NCI-H82 treated with DMSO at 0.1 percent for 48 hours (cell line): ENCODE data around the gene AHDC1.
"Not testable (repeated sequence)": the region's sequence is repeated elsewhere in the genome, so short reads cannot be mapped to it uniquely, and the experiment has no call there.

Source experiments
- DNase-seq: peaks from one replicate; lab custom pipeline; 2025; ENCODE audit not compliant: unreplicated experiment; lab: John Stamatoyannopoulos, UW

Gene AHDC1, protein sequence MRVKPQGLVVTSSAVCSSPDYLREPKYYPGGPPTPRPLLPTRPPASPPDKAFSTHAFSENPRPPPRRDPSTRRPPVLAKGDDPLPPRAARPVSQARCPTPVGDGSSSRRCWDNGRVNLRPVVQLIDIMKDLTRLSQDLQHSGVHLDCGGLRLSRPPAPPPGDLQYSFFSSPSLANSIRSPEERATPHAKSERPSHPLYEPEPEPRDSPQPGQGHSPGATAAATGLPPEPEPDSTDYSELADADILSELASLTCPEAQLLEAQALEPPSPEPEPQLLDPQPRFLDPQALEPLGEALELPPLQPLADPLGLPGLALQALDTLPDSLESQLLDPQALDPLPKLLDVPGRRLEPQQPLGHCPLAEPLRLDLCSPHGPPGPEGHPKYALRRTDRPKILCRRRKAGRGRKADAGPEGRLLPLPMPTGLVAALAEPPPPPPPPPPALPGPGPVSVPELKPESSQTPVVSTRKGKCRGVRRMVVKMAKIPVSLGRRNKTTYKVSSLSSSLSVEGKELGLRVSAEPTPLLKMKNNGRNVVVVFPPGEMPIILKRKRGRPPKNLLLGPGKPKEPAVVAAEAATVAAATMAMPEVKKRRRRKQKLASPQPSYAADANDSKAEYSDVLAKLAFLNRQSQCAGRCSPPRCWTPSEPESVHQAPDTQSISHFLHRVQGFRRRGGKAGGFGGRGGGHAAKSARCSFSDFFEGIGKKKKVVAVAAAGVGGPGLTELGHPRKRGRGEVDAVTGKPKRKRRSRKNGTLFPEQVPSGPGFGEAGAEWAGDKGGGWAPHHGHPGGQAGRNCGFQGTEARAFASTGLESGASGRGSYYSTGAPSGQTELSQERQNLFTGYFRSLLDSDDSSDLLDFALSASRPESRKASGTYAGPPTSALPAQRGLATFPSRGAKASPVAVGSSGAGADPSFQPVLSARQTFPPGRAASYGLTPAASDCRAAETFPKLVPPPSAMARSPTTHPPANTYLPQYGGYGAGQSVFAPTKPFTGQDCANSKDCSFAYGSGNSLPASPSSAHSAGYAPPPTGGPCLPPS (N-terminal part only)

DNA sequence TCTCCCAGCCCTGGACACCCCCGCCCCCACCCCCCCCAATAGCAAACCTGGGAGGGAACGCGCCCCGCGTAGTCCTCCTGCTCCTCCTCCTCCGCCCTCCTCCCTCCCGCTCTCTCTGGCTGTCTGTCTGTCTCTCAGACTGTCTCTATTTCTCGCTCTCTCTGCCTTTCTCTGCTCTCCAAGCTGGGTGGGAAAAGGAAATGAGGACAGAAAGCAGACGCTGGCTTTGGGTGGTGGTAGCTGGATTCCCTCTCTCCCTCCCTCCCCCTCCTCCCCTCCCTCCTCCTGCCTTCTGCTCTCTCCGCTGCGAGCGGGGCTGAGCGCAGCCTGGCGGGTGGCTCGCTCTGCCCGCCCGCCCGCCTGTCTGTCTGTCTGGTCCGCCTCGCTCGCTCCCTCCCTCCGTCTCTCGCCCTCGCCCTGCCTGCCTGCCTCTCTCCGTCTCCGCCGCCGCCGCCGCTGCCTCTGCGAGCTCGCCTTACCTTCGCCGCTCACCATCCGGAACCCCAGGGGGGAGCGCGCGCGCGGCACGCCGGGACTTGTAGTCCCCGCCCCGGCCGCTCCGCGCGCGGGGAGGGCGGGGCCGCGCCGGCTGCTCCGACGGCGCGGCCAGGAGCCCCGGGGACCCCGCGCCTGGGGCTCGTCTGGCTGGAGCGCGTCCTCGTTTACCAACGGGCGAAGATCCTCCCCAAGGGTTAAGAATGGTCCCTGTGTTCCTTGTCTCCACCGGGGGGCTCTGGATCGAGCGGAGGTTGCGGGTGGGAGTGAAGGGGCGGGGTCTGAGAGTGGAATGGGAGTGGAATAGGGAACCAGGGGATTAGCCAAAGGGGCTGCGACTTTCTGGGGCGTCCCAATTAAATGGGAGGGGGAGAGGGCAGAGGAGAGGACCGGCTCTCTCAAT lies at the start of gene AHDC1:
AHDC1 (minus strand) TSS at position 464 of the 898 bp plus-strand sequence. CDS start 52,029 bp downstream, outside the sequence.
- DNase-seq, result peak; percentile 67

- no peak for DNase-seq
These were observed 48.3 kb upstream of the AHDC1 start for GRCh38 chr1:27652111-27652864.

DNA sequence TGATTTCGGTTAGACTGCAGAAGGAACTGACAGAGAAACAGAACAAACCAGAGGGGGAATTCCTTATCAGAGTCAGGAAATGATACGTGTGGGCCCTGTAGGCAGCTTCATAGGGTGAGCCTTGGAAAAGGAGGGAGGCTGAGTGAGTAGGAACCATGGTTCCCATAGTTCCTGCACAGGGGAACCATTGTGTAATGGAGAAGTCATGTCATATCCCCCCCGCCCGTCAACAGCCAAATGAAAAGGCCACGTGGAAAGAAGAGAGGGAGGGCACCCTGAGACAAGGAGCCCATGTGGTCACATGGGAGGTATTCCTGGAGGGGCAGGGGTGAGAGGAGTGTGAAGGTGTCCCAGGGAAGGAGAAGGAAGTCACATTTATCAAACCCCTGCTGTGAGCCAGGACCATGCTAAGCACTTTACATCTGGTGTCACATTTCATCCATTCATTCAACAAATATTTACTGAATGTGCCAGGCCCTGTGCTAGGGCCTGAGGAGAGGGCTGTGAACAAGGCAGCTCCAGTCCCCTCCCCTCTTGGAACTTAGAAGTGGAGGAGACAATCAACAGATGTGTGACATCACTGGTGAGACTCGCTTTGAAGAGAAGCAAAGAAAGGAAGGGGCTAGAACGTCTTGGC lies 46.7 kb upstream of the AHDC1 start:
- DNase-seq, result no peak

DNA sequence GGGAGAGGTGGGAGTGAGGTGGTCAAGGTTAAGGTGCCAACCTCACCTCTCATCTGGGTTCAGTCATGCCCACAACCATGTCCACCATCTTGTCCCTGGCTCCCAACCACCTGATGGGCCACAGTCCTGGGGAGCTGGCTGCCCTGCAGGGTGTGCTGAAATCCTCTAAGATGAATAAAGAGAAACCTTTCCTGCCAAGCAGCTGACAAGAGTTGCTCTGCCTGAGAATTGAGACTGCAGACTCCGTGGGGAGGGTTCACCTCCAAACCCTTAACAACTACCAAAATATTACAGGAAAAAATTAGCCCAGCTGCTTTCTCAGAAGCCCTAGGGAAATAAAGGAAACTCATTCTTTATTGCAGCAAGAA lies 46.2 kb upstream of the AHDC1 start:
- no peak for DNase-seq

DNA sequence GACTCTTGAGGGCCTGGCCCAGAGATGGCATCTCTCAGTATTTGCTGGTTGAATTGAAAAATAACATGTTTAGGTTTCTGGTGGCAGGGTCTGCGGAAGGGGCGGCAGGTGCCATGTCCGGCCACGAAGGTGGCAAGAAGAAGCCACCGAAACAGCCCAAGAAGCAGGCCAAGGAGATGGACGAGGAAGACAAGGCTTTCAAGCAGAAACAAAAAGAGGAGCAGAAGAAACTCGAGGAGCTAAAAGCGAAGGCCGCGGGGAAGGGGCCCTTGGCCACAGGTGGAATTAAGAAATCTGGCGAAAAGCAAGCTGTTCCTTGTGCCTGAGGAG lies 45.3 kb upstream of the AHDC1 start:
- DNase-seq, result no peak

GRCh38 chr1:27648602-27649305 lies 44.8 kb upstream of the AHDC1 start:
- DNase-seq, result no peak

GRCh38 chr1:27647328-27647727 lies 43.4 kb upstream of the AHDC1 start:
- DNase-seq, result no peak

GRCh38 chr1:27646676-27647075 lies 42.7 kb upstream of the AHDC1 start:
- no peak for DNase-seq

GRCh38 chr1:27645071-27645415 lies 41.1 kb upstream of the AHDC1 start:
- DNase-seq, result no peak

DNA sequence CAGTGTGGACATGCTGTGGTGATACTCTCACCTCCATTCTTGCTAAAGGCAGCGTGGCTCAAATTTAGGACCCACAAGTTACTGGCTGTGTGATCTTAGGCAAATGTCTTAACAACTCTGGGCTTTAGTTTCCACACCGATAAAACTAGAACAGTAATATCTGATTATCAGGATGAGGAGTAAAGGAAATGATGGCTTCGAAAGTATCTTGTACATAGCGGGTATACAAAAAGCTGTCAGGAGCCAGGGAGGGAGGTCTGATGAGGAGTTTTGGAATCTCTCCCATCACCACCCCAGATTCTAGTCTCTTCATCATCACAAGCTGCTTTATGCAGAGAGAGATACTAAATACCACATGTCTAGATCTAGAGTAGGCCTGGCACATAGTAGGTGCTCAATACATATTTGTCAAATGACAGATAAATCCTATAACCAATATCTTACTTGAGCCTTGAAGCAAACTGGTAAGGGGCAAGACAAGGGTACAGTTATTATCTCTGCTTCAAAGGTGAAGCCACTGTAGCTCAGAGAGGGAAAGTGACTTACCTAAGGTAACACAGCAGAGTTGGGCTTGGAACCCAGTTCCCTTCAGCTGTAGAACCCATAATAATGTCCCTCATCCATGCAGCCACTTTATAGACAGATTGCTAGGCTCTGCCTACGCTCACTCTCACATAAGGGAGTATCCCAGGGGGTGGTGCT lies 40.6 kb upstream of the AHDC1 start:
- no peak for DNase-seq

DNA sequence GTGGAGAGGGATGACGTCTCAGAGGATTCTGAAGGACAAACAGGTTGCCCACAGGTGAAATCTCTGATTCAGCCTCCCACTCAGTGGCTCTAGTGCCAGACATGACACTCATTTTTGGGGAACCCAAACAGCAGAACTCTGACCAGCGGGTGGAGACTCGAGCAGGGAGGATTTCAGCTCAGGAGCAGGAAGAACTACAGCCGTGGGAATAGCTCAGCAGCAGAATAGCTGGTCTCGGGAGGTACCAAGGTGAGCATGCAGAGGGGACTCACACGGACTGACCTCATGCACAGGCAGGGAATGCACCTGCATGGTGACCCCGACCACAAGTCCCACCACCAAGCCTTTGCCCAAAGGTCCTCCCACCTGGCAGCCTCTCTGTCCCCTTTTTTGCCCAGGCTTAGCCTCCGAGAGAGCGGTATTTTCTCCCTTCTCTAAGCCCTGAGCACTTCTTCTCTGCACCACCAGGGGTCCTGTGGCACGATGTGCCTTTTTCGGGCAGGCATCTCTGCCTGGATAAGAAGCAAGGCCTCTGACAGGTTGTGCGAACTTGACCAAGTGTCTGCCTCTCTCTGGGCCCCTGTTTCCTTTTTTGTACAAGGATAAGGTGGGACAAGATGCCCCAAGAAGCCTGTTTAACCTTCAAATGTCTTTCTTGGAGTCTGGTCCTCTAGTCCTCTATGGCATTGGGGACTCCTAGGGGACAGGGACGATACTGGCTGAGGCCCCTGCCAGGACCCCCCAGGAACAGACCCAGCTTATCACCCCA lies 39.8 kb upstream of the AHDC1 start:
- peak; percentile 72 for DNase-seq

- not testable (repeated sequence) for DNase-seq
These were observed 36.6 kb upstream of the AHDC1 start for GRCh38 chr1:27640514-27640913.

GRCh38 chr1:27638805-27639204 lies 34.9 kb upstream of the AHDC1 start:
- DNase-seq, result no peak

- DNase-seq, result peak; percentile 72
These were observed 34.2 kb upstream of the AHDC1 start for GRCh38 chr1:27638047-27638734.

- DNase-seq, result no peak
These were observed 31.6 kb upstream of the AHDC1 start for GRCh38 chr1:27635396-27636142.

- DNase-seq, result no peak
These were observed 31.0 kb upstream of the AHDC1 start, which contains the start of gene FGR for GRCh38 chr1:27634985-27635367. FGR (minus strand) TSS chr1:27635185; CDS start chr1:27623916, 11,269 bp downstream.
